ENCODE measurements around the gene FGD3.

Gene FGD3

DNA sequence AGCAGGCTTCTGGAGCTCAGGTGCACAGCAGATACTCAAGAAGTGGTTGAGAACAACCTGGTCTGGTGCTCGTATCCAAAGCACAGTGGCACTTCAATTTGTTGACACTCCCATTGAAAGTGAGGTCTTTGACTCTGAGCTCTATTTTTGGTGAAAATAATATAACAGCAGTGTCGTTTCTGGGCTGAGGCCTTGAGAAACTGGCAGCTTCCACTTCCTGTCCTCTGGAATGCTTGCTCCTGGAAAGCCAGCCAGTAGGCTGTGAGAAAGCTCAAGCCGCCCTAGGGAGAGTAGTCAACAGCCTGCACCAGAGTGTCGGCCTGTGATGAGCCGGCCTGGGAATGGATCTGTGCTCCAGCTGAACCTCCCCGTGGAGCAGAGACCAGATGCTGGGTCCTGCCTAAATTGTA is 104.4 kb downstream of the FGD3 start:
- Histone ChIP-seq H3K27ac (ENCODE audit: low read depth, low read length) (no peak overlapping the region), H3K36me3 (ENCODE audit: insufficient read depth, low read length) (no peaks in the 10 kb centered on the region), H3K9ac (ENCODE audit: low read length) (no peak overlapping the region), H3K27me3 (ENCODE audit: control insufficient read depth in 1 of 2, insufficient read depth in 2 of 2, low read length in 2 of 2) (no peaks in the 10 kb centered on the region), H3K4me1 (ENCODE audit: insufficient read depth, low read length) (peaks cover 3% of the 10 kb centered on the region), H3K4me3 (ENCODE audit: low read depth in 1 of 2, low read length in 2 of 2) (no peak overlapping the region), H3K9me3 (ENCODE audit: low read length) (no peaks in the 10 kb centered on the region)

DNA sequence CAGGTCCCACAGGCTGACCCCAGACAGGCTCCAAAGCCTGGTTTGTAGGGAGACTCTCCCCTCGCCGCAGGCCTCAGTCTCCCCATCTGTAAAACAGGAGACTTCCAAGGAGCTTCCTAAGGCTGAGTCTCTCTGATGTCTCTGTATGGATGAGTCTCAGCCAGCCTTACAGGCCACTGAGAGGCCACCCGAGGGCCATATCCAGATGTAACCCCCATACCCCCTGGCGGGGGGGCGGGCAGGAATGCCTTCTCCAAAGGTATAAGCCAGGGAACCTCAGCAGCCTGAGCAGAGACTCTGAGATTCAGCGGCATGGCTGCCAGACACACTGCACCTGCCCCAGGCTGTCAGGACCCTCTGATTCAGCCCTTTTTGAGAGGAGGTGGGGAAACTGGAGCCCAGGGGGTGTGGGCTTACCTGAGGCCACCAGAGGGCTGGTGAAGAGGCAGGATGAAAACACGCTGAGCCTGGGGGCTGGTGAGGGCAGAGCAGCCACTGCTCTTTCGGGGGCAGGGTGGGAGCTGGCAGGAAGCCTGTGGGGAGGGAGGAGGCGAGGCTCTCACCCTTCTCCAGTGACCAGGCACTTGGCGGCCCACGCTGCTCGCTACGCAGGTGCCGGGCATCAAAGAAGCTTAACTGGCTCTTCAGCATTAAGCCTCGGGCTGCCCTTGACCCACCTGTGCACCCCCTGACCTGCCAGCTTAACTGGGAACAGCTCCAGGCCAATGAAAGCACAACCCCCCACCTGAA is 105.6 kb downstream of the FGD3 start:
- H3K4me3 ChIP-seq (ENCODE audit: low read depth in 1 of 2, low read length in 2 of 2) = no peak overlapping the region
- no peaks in the 10 kb centered on the region for H3K9me3 ChIP-seq (ENCODE audit: low read length)
- H3K36me3 ChIP-seq (ENCODE audit: insufficient read depth, low read length) = no peaks in the 10 kb centered on the region
- no peak overlapping the region for H3K9ac ChIP-seq (ENCODE audit: low read length)
- H3K27me3 ChIP-seq (ENCODE audit: control insufficient read depth in 1 of 2, insufficient read depth in 2 of 2, low read length in 2 of 2) = no peaks in the 10 kb centered on the region
- no peak overlapping the region for H3K27ac ChIP-seq (ENCODE audit: low read depth, low read length)
- peaks cover 3% of the 10 kb centered on the region for H3K4me1 ChIP-seq (ENCODE audit: insufficient read depth, low read length)

DNA sequence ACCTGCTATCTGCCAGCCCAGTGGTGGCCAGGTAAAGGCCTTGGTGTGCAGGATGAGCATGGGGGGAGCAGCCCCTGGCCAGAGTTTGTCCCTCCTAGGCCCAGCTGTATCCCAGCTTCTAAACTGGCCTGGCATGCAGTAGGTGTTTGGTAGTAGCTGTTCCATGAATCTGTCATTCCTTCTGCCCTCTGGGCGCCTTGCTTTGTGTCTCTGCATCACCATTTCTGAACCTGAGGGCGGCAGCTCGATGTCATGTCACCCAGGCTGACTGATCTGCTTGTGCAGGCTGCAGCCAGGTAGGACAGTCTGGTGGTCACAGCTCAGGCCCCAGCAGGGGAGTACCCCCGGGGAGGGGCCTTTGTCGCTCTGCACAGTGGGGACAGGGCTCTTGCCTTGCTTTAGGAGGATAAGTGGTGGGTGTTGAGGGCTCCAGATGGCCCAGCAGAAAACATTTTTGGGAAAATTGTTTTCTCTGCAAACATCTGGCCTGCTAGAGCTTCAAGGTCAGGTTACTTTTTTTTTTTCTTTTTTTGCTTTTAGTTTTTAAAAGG is 106.5 kb downstream of the FGD3 start:
- Histone ChIP-seq H3K36me3 (ENCODE audit: insufficient read depth, low read length) (no peaks in the 10 kb centered on the region), H3K4me3 (ENCODE audit: low read depth in 1 of 2, low read length in 2 of 2) (no peak overlapping the region), H3K4me1 (ENCODE audit: insufficient read depth, low read length) (peaks cover 3% of the 10 kb centered on the region), H3K27me3 (ENCODE audit: control insufficient read depth in 1 of 2, insufficient read depth in 2 of 2, low read length in 2 of 2) (no peaks in the 10 kb centered on the region), H3K9me3 (ENCODE audit: low read length) (no peaks in the 10 kb centered on the region), H3K27ac (ENCODE audit: low read depth, low read length) (no peak overlapping the region), H3K9ac (ENCODE audit: low read length) (no peak overlapping the region)

DNA sequence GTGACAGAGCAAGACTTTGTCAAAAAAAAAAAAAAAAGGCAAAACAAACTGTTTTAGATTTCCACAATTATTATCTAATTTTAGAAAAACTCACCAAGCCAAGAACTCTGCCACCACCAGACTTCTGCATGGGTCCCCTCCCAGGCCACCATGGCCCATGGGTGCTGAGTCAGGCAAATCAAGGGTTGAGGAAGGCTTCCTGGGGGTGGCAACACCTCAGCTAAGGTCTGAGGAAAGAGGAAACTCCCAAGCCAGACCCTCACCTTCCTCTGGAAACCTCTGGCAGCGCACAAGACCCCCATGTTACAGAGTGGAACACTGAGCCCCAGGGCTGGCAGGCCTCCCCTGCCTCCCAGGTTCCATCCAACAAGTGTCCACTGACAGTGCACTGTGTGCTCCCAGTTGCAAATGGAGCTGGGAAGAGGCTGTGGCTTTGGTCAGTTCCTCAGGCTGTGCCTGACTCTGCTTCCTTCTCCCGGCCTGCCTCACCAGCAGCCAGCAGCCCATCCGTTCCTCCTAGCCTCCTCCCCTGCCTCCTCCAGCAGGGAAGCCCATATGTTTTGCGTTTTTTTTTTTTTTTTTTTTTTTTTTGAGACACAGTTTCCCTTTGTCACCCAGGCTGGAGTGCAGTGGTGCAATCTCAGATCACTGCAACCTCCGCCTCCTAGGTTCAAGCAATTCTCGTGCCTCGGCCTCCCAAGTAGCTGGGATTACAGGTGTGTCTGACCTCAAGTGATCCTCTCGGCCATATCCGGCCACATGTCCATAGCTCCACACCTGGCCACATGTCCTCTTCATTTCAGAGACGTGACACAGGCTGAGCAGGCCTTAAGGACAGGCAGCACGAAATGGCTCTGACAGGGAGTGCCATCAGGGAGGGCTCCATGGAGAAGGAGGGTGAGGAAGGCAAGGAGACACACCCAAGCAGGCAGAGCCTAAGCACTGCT is 107.7 kb downstream of the FGD3 start:
- Histone ChIP-seq H3K27me3 (ENCODE audit: control insufficient read depth in 1 of 2, insufficient read depth in 2 of 2, low read length in 2 of 2) (no peaks in the 10 kb centered on the region), H3K4me3 (ENCODE audit: low read depth in 1 of 2, low read length in 2 of 2) (no peak overlapping the region), H3K36me3 (ENCODE audit: insufficient read depth, low read length) (no peaks in the 10 kb centered on the region), H3K9ac (ENCODE audit: low read length) (no peak overlapping the region), H3K27ac (ENCODE audit: low read depth, low read length) (no peak overlapping the region), H3K4me1 (ENCODE audit: insufficient read depth, low read length) (peaks cover 5% of the 10 kb centered on the region), H3K9me3 (ENCODE audit: low read length) (no peaks in the 10 kb centered on the region)

DNA sequence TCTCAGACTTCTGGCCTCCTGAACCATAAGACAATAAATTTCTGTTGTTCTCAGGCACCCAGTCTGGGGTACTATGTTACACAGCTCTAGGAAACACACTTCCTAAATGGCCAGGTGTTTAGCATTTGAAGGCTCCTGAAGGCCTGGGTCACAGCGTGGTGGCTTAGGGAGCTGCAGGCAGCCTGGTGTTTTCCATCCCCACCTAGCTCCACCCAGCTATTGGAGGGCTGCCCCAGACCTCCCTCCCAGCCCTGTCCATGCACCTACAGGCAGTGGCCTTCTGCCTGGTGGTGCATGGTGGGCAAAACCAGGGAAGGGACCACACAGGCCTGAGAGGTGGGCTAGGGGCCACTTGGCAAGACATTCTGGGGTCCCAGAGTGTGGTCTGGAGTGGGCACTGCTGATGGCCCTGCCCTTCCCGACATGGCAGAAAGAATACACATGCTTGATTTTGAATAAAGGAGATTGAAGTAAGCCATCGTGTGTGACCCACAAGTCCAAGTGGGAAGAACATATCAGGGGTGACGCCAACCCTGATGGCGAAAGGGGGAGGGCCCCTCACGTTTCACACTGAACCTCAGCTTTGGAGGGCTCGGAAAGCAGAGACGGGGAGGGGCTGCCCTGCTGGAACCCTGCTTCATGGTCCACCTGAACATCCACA is 109.8 kb downstream of the FGD3 start:
- Histone ChIP-seq H3K27me3 (ENCODE audit: control insufficient read depth in 1 of 2, insufficient read depth in 2 of 2, low read length in 2 of 2) (no peaks in the 10 kb centered on the region), H3K36me3 (ENCODE audit: insufficient read depth, low read length) (no peaks in the 10 kb centered on the region), H3K4me3 (ENCODE audit: low read depth in 1 of 2, low read length in 2 of 2) (no peak overlapping the region), H3K27ac (ENCODE audit: low read depth, low read length) (no peak overlapping the region), H3K9ac (ENCODE audit: low read length) (no peak overlapping the region), H3K4me1 (ENCODE audit: insufficient read depth, low read length) (peaks cover 17% of the 10 kb centered on the region), H3K9me3 (ENCODE audit: low read length) (no peaks in the 10 kb centered on the region)

DNA sequence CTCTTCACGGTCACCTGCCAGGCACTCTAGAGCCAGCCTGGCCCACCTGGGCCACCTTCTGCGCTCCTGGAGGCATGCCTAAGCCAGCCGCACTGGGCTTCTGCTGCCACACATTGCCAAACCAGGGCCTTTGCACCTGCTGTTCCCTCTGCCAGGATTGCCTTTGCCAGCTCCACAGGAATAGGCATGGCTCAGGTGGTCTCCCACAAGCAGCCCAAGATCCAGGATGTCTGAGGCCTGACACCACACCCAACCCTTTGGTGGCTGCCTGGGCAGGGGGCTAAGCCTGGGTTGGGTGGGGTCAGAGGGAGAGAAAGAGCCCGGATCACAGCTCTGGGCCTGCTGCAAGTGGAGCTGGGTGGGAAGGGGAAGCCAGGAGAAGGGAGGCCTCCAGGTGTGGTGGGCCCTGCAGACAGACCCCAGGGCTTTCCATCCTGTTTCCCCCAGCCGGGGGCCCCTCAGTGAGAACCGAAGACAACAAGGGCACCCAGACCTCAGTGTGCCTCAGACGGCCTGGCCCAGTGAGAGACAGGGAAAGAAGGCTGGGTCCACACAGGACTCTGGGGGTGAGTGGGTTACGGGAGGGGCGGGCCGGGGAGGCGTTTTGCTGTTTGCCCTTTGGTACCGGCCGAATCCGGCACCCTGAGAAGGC is 110.5 kb downstream of the FGD3 start:
- peaks cover 16% of the 10 kb centered on the region for H3K4me1 ChIP-seq (ENCODE audit: insufficient read depth, low read length)

DNA sequence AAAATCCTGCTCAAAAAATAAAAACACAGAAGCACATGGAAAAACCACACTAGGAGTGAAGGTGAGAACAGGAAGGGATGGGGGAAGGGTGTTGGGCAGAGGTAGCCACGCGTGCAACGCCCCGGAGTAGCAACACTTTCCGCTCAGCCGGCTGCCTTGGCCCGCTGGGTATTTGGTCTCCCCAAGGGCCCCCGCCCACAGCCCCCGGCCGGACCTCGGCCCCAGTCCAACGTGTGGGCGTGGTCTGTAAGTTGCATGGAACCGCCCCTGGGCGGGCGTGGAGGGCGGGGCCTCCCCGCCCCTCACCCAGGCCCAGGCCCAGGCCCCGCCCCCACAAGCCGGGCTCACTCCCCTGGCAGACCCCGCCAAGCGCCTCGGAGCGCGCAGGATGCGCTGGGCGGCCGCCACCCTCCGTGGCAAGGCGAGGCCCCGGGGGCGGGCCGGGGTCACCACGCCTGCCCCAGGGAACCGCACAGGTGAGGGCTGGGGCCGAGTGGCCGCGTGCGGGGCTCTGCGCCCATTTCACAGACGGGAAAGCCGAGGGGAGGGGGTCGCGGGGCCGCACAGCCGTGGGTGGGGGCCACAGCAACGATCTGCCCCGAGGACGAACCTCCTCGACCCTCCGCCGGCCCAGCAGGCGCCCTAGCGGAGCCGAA is 111.2 kb downstream of the FGD3 start, which contains the start of gene SUSD3:
SUSD3 (plus strand) TSS at position 347 of the 656 bp plus-strand sequence; CDS start at position 389, 42 bp downstream.
- Histone ChIP-seq H3K36me3 (ENCODE audit: insufficient read depth, low read length) (no peaks in the 10 kb centered on the region), H3K9me3 (ENCODE audit: low read length) (no peaks in the 10 kb centered on the region), H3K4me3 (ENCODE audit: low read depth in 1 of 2, low read length in 2 of 2) (peak within 1 kb of the TSS; percentile 49 to 57), H3K4me1 (ENCODE audit: insufficient read depth, low read length) (peaks cover 16% of the 10 kb centered on the region), H3K27me3 (ENCODE audit: control insufficient read depth in 1 of 2, insufficient read depth in 2 of 2, low read length in 2 of 2) (no peaks in the 10 kb centered on the region), H3K9ac (ENCODE audit: low read length) (no peak within 1 kb of the TSS), H3K27ac (ENCODE audit: low read depth, low read length) (peak within 1 kb of the TSS; percentile 32)

More for the DNA sequence above, 110.5 kb downstream of the FGD3 start:
- Histone ChIP-seq H3K4me3 (ENCODE audit: low read depth in 1 of 2, low read length in 2 of 2) (peak overlapping the region in 1 of 2 donors; percentile 49), H3K27ac (ENCODE audit: low read depth, low read length) (no peak overlapping the region), H3K36me3 (ENCODE audit: insufficient read depth, low read length) (no peaks in the 10 kb centered on the region), H3K27me3 (ENCODE audit: control insufficient read depth in 1 of 2, insufficient read depth in 2 of 2, low read length in 2 of 2) (no peaks in the 10 kb centered on the region), H3K9ac (ENCODE audit: low read length) (no peak overlapping the region), H3K9me3 (ENCODE audit: low read length) (no peaks in the 10 kb centered on the region)

DNA sequence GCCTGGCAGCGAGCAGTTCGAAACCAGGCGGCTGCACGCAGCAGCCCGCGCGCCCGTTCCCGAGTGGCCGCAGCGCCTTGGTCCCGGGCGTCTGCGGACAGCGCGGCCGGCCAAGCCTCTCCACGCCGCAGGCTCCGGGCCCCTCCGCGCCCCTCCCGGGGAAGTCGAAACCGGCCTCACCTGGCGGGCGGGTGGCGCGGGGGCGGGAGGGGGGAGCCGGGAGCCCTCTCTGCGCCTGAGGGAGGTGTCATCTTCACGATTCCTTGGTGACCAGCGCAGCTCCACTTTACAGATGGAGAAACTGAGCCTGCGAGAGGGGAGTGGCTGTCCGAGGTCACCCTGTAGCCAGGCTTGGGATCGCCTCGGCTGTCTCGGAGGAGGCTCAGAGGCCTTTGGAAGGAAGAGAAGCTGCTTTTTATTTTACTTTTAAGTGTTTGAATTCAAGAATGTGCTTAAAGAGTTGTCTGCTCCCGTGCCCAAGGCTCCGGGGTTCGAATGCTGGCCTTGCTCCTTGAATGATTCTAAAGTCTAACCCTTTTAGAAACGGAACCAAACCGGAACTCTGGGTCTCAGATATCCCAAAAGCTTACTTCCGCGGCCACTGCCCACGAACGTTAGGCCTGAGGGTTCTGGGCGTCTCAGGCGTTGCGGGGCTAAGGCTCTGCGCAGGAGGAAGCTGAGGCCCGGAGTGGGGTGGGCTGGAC is 111.8 kb downstream of the FGD3 start:
- peak overlapping the region; percentile 49 to 57 for H3K4me3 ChIP-seq (ENCODE audit: low read depth in 1 of 2, low read length in 2 of 2)

DNA sequence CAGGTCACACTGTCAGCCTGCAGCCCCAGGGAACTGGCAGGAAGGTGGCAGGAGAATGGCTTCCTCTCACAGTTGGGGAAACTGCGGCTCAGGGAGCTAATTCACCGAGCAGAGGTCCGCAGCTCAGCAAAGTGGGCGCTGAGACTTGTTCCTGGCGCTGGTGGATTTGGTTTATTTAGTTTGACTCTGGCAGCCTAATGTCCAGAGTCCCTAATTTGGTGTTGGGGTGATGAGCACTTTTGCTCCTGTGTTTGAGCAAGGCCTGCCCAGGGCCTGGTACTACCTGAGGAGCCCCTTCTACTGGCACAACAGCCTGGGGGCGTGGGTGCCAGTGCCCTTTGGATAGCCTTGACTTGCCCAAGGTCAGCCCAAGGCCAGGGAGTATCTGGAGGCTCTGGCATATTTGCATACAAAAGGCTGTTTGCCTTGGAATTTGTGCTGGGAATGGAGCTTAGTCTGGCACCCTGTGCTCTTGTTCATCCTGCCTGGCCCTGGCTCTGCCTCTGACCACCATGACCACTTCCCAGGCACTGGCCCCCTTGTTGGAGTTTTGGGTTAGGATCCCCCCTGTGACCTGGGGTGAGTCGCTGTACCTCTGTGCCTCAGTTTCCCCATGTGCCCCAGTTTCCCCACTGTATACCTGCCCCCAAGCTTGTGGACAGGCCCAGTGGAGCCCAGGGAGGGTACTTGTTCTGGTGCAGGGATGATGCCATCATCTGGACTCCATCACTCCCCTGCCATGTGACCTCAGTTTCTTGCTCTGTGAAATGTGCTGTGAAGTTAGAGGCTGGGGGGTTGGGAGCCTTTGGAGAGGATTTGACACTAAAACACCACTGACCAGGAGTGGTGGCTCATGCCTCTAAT is 112.6 kb downstream of the FGD3 start:
- no peak overlapping the region for H3K9ac ChIP-seq (ENCODE audit: low read length)
- no peak overlapping the region for H3K4me3 ChIP-seq (ENCODE audit: low read depth in 1 of 2, low read length in 2 of 2)
- no peak overlapping the region for H3K27ac ChIP-seq (ENCODE audit: low read depth, low read length)
- no peaks in the 10 kb centered on the region for H3K27me3 ChIP-seq (ENCODE audit: control insufficient read depth in 1 of 2, insufficient read depth in 2 of 2, low read length in 2 of 2)
- H3K9me3 ChIP-seq (ENCODE audit: low read length) = no peaks in the 10 kb centered on the region
- H3K4me1 ChIP-seq (ENCODE audit: insufficient read depth, low read length) = peaks cover 16% of the 10 kb centered on the region
- no peaks in the 10 kb centered on the region for H3K36me3 ChIP-seq (ENCODE audit: insufficient read depth, low read length)

More for the DNA sequence above, 111.8 kb downstream of the FGD3 start:
- no peaks in the 10 kb centered on the region for H3K36me3 ChIP-seq (ENCODE audit: insufficient read depth, low read length)
- no peak overlapping the region for H3K9ac ChIP-seq (ENCODE audit: low read length)
- H3K27ac ChIP-seq (ENCODE audit: low read depth, low read length) = peak overlapping the region; percentile 32
- H3K9me3 ChIP-seq (ENCODE audit: low read length) = no peaks in the 10 kb centered on the region
- H3K4me1 ChIP-seq (ENCODE audit: insufficient read depth, low read length) = peaks cover 16% of the 10 kb centered on the region
- no peaks in the 10 kb centered on the region for H3K27me3 ChIP-seq (ENCODE audit: control insufficient read depth in 1 of 2, insufficient read depth in 2 of 2, low read length in 2 of 2)

Measured in muscle layer of colon (tissue), 2 donors.